Gastrocnemius medialis (tissue), 4 donors: Measurements from ENCODE around the gene LPAR1.

Source experiments
- CTCF ChIP-seq, 5 experiments: fragments of 450-650 bp in 3 of 5; fragments of 200-600 bp in 2 of 5; sonication (generic) in 2 of 5; IDR thresholded peaks in 4 of 5; conservative IDR thresholded peaks in 1 of 5; 1 replicate in 4 of 5; 2 replicates in 1 of 5; pipeline ENCODE4 v1.5.1; 2016 to 2019; ENCODE audit warnings: antibody characterized with exemption in 5 of 5, mild to moderate bottlenecking in 3 of 5, moderate library complexity in 3 of 5
- POLR2A ChIP-seq, 2 donors: fragments of 450-650 bp; IDR thresholded peaks; one replicate each; pipeline ENCODE4 v1.6.1; 2017; ENCODE audit warnings: antibody characterized with exemption in 2 of 2, mild to moderate bottlenecking in 2 of 2, moderate library complexity in 2 of 2

- TF ChIP-seq POLR2A (IDR thresholded peaks at IDR 0.05) (no peak), CTCF (IDR thresholded peaks at IDR 0.05 in 4 of 5, conservative IDR thresholded peaks at IDR 0.05 in 1 of 5) (no peak)
Measured at GRCh38 chr9:110999379-110999778, 38.9 kb downstream of the LPAR1 start.
